GM12874 (cell line): ENCODE measurements around the gene HS3ST3B1.
A peak's percentile ranks its signal among the peaks of the same experiment; 100 is the strongest.

Source experiments
- TF ChIP-seq, protein P1 (sequence below): IDR thresholded peaks from 2 replicates; pipeline ENCODE4 v1.5.1; 2011; ENCODE audit warnings: low read depth, mild to moderate bottlenecking, control low read depth, low read length, moderate library complexity; ENCODE audit not compliant: insufficient read depth

HS3ST3B1 gene

GRCh38 chr17:14298947-14299279, 2.0 kb upstream of the HS3ST3B1 start:
- TF ChIP-seq, protein P1, sequence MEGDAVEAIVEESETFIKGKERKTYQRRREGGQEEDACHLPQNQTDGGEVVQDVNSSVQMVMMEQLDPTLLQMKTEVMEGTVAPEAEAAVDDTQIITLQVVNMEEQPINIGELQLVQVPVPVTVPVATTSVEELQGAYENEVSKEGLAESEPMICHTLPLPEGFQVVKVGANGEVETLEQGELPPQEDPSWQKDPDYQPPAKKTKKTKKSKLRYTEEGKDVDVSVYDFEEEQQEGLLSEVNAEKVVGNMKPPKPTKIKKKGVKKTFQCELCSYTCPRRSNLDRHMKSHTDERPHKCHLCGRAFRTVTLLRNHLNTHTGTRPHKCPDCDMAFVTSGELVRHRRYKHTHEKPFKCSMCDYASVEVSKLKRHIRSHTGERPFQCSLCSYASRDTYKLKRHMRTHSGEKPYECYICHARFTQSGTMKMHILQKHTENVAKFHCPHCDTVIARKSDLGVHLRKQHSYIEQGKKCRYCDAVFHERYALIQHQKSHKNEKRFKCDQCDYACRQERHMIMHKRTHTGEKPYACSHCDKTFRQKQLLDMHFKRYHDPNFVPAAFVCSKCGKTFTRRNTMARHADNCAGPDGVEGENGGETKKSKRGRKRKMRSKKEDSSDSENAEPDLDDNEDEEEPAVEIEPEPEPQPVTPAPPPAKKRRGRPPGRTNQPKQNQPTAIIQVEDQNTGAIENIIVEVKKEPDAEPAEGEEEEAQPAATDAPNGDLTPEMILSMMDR: no peak

DNA sequence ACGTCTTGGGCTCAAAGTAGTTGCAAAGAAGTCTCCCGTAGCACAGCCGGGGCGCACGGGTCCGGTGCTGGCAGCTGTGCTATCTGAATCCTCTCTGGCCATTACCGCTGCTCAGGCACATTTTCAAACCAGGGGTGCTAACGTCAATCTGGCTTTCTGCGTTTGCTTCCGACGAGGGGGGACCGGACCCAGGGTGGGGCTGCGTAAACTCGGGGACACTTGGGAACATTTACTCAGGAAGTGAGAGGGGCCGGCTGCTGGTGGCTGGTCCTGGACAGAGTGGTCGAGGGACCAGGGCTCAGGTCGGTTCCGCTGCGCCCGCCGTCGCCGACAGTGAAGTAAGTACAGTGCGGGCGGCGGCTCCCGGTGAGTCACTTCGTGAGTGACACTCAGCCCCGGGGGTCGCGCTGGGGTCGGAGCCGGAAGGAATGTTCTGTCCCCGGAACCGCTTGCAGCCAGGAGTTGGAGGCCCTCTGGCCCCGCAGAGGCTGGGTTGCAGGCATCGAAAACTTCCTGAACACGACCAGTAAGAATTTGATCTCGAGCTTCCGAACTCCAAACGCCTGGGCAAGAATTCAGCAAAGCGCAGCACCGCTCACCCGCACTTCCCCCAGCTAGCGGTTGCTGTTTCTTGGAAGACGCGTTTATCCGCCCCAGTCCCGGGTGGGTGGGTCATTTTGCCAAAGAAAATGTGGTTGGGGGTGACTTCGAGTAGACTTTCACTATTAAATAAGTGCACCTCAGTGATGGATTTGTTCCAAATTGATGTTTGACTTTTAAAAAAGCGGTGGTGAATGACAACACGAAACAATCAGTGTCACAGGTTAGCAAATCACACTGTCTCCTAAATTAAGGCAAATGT, 1.4 kb upstream of the HS3ST3B1 start:
- TF ChIP-seq, protein P1: no peak

DNA sequence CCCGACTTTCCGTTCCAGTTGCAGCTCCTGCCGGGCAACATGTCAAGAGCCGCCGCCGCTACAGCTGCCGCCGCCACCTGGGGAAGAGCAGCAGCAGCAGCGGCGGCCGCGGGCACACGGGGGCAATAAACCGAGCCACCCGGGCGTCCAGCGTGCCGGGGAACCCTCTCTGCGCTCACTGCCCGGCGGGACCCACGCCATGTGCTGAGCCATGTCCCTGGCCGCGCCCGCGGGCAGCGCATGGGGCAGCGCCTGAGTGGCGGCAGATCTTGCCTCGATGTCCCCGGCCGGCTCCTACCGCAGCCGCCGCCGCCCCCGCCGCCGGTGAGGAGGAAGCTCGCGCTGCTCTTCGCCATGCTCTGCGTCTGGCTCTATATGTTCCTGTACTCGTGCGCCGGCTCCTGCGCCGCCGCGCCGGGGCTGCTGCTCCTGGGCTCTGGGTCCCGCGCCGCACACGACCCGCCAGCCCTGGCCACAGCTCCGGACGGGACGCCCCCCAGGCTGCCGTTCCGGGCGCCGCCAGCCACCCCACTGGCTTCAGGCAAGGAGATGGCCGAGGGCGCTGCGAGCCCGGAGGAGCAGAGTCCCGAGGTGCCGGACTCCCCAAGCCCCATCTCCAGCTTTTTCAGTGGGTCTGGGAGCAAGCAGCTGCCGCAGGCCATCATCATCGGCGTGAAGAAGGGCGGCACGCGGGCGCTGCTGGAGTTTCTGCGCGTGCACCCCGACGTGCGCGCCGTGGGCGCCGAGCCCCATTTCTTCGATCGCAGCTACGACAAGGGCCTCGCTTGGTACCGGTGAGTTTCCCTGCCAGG, 604 bp downstream of the HS3ST3B1 start:
- TF ChIP-seq, protein P1: no peak

GRCh38 chr17:14302091-14302430, 1.2 kb downstream of the HS3ST3B1 start:
- TF ChIP-seq, protein P1: no peak

- TF ChIP-seq, protein P1: peak; percentile 88
These were observed 1.7 kb downstream of the HS3ST3B1 start for GRCh38 chr17:14302431-14303099.

GRCh38 chr17:14303343-14304221, 2.7 kb downstream of the HS3ST3B1 start:
- TF ChIP-seq, protein P1: no peak
